H9 (cell line): Measurements from ENCODE around the gene POLR2A. TPM values are rescaled to one million over a fixed set of nuclear protein-coding genes. Genes with fewer than 3 reads are reported as not detected.

ENCODE experiments used
- DNase-seq: peaks from one replicate; pipeline ENCODE4 v3.0.0-alpha.2; 2017
- H2AFZ ChIP-seq: one replicate; pipeline ENCODE4 v1.6.1; 2013; ENCODE audit warnings: mild to moderate bottlenecking, low read length, control low read depth, moderate library complexity
- H2AK5ac ChIP-seq: 2 replicates; pipeline ENCODE4 v1.6.1; 2013; ENCODE audit warnings: low read length, control low read depth, mixed read lengths; ENCODE audit not compliant: insufficient read length
- H2BK120ac ChIP-seq: one replicate; pipeline ENCODE4 v1.6.1; 2013; ENCODE audit warnings: low read depth, mild to moderate bottlenecking, low read length, control low read depth, inconsistent platforms; ENCODE audit not compliant: poor library complexity, severe bottlenecking
- H2BK12ac ChIP-seq: 2 replicates; pipeline ENCODE4 v1.6.1; 2013; ENCODE audit warnings: low read length, control low read depth, mixed read lengths, low read depth; ENCODE audit not compliant: insufficient read length
- H2BK15ac ChIP-seq: 2 replicates; pipeline ENCODE4 v1.6.1; 2013; ENCODE audit warnings: low read depth, low read length, control low read depth
- H2BK20ac ChIP-seq: one replicate; pipeline ENCODE4 v1.6.1; 2013; ENCODE audit warnings: low read depth, mild to moderate bottlenecking, low read length, control low read depth, inconsistent platforms; ENCODE audit not compliant: poor library complexity, severe bottlenecking
- H2BK5ac ChIP-seq: 2 replicates; pipeline ENCODE4 v1.6.1; 2013; ENCODE audit warnings: low read length, control low read depth, mixed read lengths; ENCODE audit not compliant: insufficient read length
- H3K14ac ChIP-seq: 2 replicates; pipeline ENCODE4 v1.6.1; 2013; ENCODE audit warnings: low read length, control low read depth; ENCODE audit not compliant: insufficient read depth
- H3K18ac ChIP-seq: 2 replicates; pipeline ENCODE4 v1.6.1; 2013; ENCODE audit warnings: low read depth, mild to moderate bottlenecking, mixed read lengths, low read length, control low read depth; ENCODE audit not compliant: insufficient read length
- H3K23ac ChIP-seq: 2 replicates; pipeline ENCODE4 v1.6.1; 2013; ENCODE audit warnings: low read length, control low read depth, mixed read lengths, low read depth; ENCODE audit not compliant: insufficient read length
- H3K23me2 ChIP-seq: 2 replicates; pipeline ENCODE4 v1.6.1; 2013; ENCODE audit warnings: low read depth, mild to moderate bottlenecking, mixed read lengths, low read length, control low read depth; ENCODE audit not compliant: insufficient read length, poor library complexity, severe bottlenecking
- H3K27ac ChIP-seq: 2 replicates; pipeline ENCODE4 v1.5.1; 2013; ENCODE audit warnings: low read length, control low read depth, mixed read lengths, low read depth; ENCODE audit not compliant: insufficient read length
- H3K27me3 ChIP-seq: 2 replicates; pipeline ENCODE4 v1.6.1; 2013; ENCODE audit warnings: low read length, control low read depth, inconsistent platforms; ENCODE audit not compliant: insufficient read depth
- H3K4ac ChIP-seq: 2 replicates; pipeline ENCODE4 v1.6.1; 2013; ENCODE audit warnings: low read depth, mild to moderate bottlenecking, control low read depth, inconsistent platforms, low read length, moderate library complexity
- H3K4me1 ChIP-seq: 2 replicates; pipeline ENCODE4 v1.6.1; 2013; ENCODE audit warnings: low read length, control low read depth, inconsistent platforms; ENCODE audit not compliant: insufficient read depth
- H3K4me2 ChIP-seq: 2 replicates; pipeline ENCODE4 v1.6.1; 2013; ENCODE audit warnings: low read length, control low read depth, mixed read lengths; ENCODE audit not compliant: insufficient read length, insufficient read depth
- H3K56ac ChIP-seq: 2 replicates; pipeline ENCODE4 v1.6.1; 2013; ENCODE audit warnings: low read depth, mild to moderate bottlenecking, mixed read lengths, low read length, control low read depth; ENCODE audit not compliant: insufficient read length
- H3K79me1 ChIP-seq: 2 replicates; pipeline ENCODE4 v1.6.1; 2013; ENCODE audit warnings: low read depth, mild to moderate bottlenecking, moderate library complexity, low read length, control low read depth, inconsistent platforms; ENCODE audit not compliant: insufficient read depth, poor library complexity, severe bottlenecking
- H3K79me2 ChIP-seq: 2 replicates; pipeline ENCODE4 v1.6.1; 2013; ENCODE audit warnings: low read length, control low read depth, inconsistent platforms; ENCODE audit not compliant: insufficient read depth
- H3K9ac ChIP-seq: 2 replicates; pipeline ENCODE4 v1.6.1; 2013; ENCODE audit warnings: low read length, control low read depth, mixed read lengths; ENCODE audit not compliant: insufficient read length; ENCODE audit errors: extremely low read depth
- H3K9me3 ChIP-seq: one replicate; pipeline ENCODE4 v1.6.1; 2013; ENCODE audit warnings: low read depth, low read length, inconsistent platforms; ENCODE audit not compliant: control insufficient read depth
- H3T11ph ChIP-seq: one replicate; pipeline ENCODE4 v1.6.1; 2013; ENCODE audit warnings: mild to moderate bottlenecking, low read length, control low read depth, inconsistent platforms
- H4K20me1 ChIP-seq: one replicate; pipeline ENCODE4 v1.6.1; 2013; ENCODE audit not compliant: control insufficient read depth, insufficient read length, insufficient read depth
- H4K5ac ChIP-seq: 2 replicates; pipeline ENCODE4 v1.6.1; 2013; ENCODE audit warnings: low read depth, mild to moderate bottlenecking, mixed read lengths, low read length, control low read depth; ENCODE audit not compliant: insufficient read length
- H4K8ac ChIP-seq: replicated peaks from 2 replicates; pipeline ENCODE4 v1.6.1; 2013; ENCODE audit warnings: low read length, control low read depth, mixed read lengths, low read depth; ENCODE audit not compliant: insufficient read length
- H4K91ac ChIP-seq: 2 replicates; pipeline ENCODE4 v1.6.1; 2013; ENCODE audit warnings: low read depth, mild to moderate bottlenecking, moderate library complexity, mixed read lengths, low read length, control low read depth; ENCODE audit not compliant: insufficient read length
- H3K27ac Mint-ChIP-seq, 3 experiments: 2 replicates in 2 of 3; 3 replicates in 1 of 3; pipeline ENCODE4 v1.8.0; 2020 to 2021; ENCODE audit warnings: mixed read lengths in 3 of 3, mild to moderate bottlenecking in 1 of 3, moderate library complexity in 1 of 3
- H3K27me3 Mint-ChIP-seq: 2 replicates; pipeline ENCODE4 v1.8.0; 2021; ENCODE audit warnings: low read depth, mild to moderate bottlenecking, moderate library complexity, mixed read lengths
- H3K36me3 Mint-ChIP-seq, 3 experiments: 2 replicates in 2 of 3; 3 replicates in 1 of 3; pipeline ENCODE4 v1.8.0; 2020 to 2021; ENCODE audit warnings: low read depth in 3 of 3, mixed read lengths in 3 of 3; ENCODE audit not compliant: insufficient read depth in 1 of 3
- H3K4me1 Mint-ChIP-seq, 2 experiments: 2 replicates each; pipeline ENCODE4 v1.8.0; 2020; ENCODE audit warnings: mixed read lengths in 2 of 2
- H3K4me3 Mint-ChIP-seq, 2 experiments: 2 replicates in 1 of 2; 3 replicates in 1 of 2; pipeline ENCODE4 v1.8.0; 2020 to 2021; ENCODE audit warnings: mild to moderate bottlenecking in 2 of 2, mixed read lengths in 2 of 2, moderate library complexity in 1 of 2
- H3K9me3 Mint-ChIP-seq, 2 experiments: 2 replicates in 1 of 2; 3 replicates in 1 of 2; pipeline ENCODE4 v1.8.0; 2020; ENCODE audit warnings: mild to moderate bottlenecking in 2 of 2, mixed read lengths in 2 of 2, moderate library complexity in 1 of 2
- WGBS: extraction: QIAGEN DNeasy Blood & Tissue Kit; methylation state at CpG from one replicate; pipeline ENCODE4 v1.1.7; 2013; ENCODE audit warnings: missing lambda C conversion rate, low lambda C conversion rate, mixed read lengths; ENCODE audit not compliant: insufficient read length; ENCODE audit errors: extremely low coverage; 5-methylcytosine and 5-hydroxymethylcytosine counted together
- total RNA-seq: library from RNA; stranded (reverse); gene quantifications from 2 replicates; pipeline ENCODE4 v1.2.1, GENCODE V29; 2021
- TF ChIP-seq, protein P1 (sequence below): fragments of 200-600 bp; sonication (generic); conservative IDR thresholded peaks from 3 replicates; pipeline ENCODE4 v1.8.0; 2021; ENCODE audit warnings: antibody characterized with exemption, mild to moderate bottlenecking

The POLR2A gene
- total RNA-seq, 1 experiment from 2014 or later = 153 TPM

DNA sequence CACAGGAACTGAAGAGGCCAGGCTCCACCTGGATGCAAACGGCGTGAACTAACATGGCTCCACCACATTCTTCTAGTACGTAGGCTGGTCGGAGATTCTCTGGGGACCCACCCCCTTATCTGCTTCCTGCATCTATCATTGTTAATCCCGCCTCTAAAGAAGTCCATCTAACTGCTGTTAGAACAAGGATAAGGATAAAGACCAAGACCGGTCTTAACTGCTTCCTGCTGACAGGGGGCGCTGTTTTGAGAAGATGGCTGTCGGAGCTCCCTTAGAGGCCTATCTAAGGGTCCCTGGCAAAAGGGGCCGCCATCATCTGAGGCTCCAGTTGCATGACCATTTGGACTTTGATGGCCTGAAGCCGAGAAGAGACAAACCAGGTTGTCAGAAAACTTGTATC, 38.9 kb downstream of the POLR2A start:
- peaks cover 3 to 11% (median 6%) of the 10 kb centered on the region in 3 experiments; a peak in 5 of 7 replicates for H3K36me3 Mint-ChIP-seq
- no peak overlapping the region for H4K8ac ChIP-seq
- H3T11ph ChIP-seq = no peak overlapping the region
- H3K27me3 ChIP-seq = no peaks in the 10 kb centered on the region
- WGBS = no CpG with 5 or more reads among the region's 10 CpGs
- H3K4me3 Mint-ChIP-seq = peak overlapping the region in 1 of 2 experiments; percentile 31; a peak in 1 of 5 replicates
- H3K9me3 ChIP-seq = no peaks in the 10 kb centered on the region
- H2BK5ac ChIP-seq = no peak overlapping the region
- peak overlapping the region in 2 of 3 experiments; percentile 66 to 86; a peak in 4 of 7 replicates for H3K27ac Mint-ChIP-seq
- H3K9ac ChIP-seq = no peak overlapping the region
- no peaks in the 10 kb centered on the region for H3K4me1 ChIP-seq
- H3K79me2 ChIP-seq = no peaks in the 10 kb centered on the region
- H4K5ac ChIP-seq = no peak overlapping the region
- no peak overlapping the region for H3K14ac ChIP-seq
- no peak overlapping the region for H3K23ac ChIP-seq
- no peak overlapping the region for H3K4ac ChIP-seq
- no peak overlapping the region for H3K56ac ChIP-seq
- no peak overlapping the region for H2BK120ac ChIP-seq
- no peak overlapping the region for H4K91ac ChIP-seq
- no peak overlapping the region for H2BK12ac ChIP-seq
- H2AFZ ChIP-seq = no peak overlapping the region
- H3K23me2 ChIP-seq = no peaks in the 10 kb centered on the region
- H3K18ac ChIP-seq = no peak overlapping the region
- peaks cover 14 to 17% of the 10 kb centered on the region in 2 experiments for H3K9me3 Mint-ChIP-seq
- H2BK15ac ChIP-seq = no peak overlapping the region
- no peak overlapping the region for H3K4me2 ChIP-seq
- H3K27ac ChIP-seq = no peak overlapping the region
- no peaks in the 10 kb centered on the region for H3K79me1 ChIP-seq
- H3K27me3 Mint-ChIP-seq = peaks cover 10% of the 10 kb centered on the region
- peaks cover 4% of the 10 kb centered on the region in 2 experiments; a peak in 3 of 4 replicates for H3K4me1 Mint-ChIP-seq
- TF ChIP-seq, protein P1, sequence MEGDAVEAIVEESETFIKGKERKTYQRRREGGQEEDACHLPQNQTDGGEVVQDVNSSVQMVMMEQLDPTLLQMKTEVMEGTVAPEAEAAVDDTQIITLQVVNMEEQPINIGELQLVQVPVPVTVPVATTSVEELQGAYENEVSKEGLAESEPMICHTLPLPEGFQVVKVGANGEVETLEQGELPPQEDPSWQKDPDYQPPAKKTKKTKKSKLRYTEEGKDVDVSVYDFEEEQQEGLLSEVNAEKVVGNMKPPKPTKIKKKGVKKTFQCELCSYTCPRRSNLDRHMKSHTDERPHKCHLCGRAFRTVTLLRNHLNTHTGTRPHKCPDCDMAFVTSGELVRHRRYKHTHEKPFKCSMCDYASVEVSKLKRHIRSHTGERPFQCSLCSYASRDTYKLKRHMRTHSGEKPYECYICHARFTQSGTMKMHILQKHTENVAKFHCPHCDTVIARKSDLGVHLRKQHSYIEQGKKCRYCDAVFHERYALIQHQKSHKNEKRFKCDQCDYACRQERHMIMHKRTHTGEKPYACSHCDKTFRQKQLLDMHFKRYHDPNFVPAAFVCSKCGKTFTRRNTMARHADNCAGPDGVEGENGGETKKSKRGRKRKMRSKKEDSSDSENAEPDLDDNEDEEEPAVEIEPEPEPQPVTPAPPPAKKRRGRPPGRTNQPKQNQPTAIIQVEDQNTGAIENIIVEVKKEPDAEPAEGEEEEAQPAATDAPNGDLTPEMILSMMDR = peak; percentile 83
- peak; percentile 93 for DNase-seq
- H2AK5ac ChIP-seq = no peak overlapping the region
- no peaks in the 10 kb centered on the region for H4K20me1 ChIP-seq
- no peak overlapping the region for H2BK20ac ChIP-seq
